Jurkat, Clone E6-1 (cell line): ENCODE data around the gene EPB41.
"Not testable (repeated sequence)": the region's sequence is repeated elsewhere in the genome, so short reads cannot be mapped to it uniquely, and the experiment has no call there.

ENCODE experiments used
- DNase-seq: peaks from one replicate; pipeline ENCODE4 v3.0.0-alpha.2; 2011; ENCODE audit warnings: low read depth, low spot score
- H3K4me3 ChIP-seq: 2 replicates; pipeline ENCODE4 v1.5.1; 2011; ENCODE audit warnings: mild to moderate bottlenecking, low read length, control low read depth, moderate library complexity

EPB41 gene

GRCh38 chr1:28921286-28921869 is 7.0 kb downstream of the EPB41 start:
- DNase-seq = no peak
- H3K4me3 ChIP-seq = no peak overlapping the region

GRCh38 chr1:28925350-28925891 is 11.1 kb downstream of the EPB41 start:
- H3K4me3 ChIP-seq = no peak overlapping the region
- no peak for DNase-seq

- peak; percentile 93 for DNase-seq
- H3K4me3 ChIP-seq = peak overlapping the region; percentile 7
Measured at GRCh38 chr1:28926629-28927265, 12.4 kb downstream of the EPB41 start.

GRCh38 chr1:28927266-28927647 is 12.9 kb downstream of the EPB41 start:
- DNase-seq = no peak
- peak overlapping the region; percentile 7 for H3K4me3 ChIP-seq

- peak; percentile 12 for DNase-seq
- no peak overlapping the region for H3K4me3 ChIP-seq
Measured at GRCh38 chr1:28927648-28928313, 13.4 kb downstream of the EPB41 start.

GRCh38 chr1:28928314-28928941 is 14.1 kb downstream of the EPB41 start:
- H3K4me3 ChIP-seq = no peak overlapping the region
- peak; percentile 61 for DNase-seq

- no peak overlapping the region for H3K4me3 ChIP-seq
- DNase-seq = no peak
Measured at GRCh38 chr1:28933277-28933676, 18.9 kb downstream of the EPB41 start.

- DNase-seq = no peak
- H3K4me3 ChIP-seq = no peak overlapping the region
Measured at GRCh38 chr1:28933918-28934317, 19.5 kb downstream of the EPB41 start.

- no peak for DNase-seq
- no peak overlapping the region for H3K4me3 ChIP-seq
Measured at GRCh38 chr1:28934676-28935075, 20.3 kb downstream of the EPB41 start.

GRCh38 chr1:28935293-28935692 is 20.9 kb downstream of the EPB41 start:
- H3K4me3 ChIP-seq = no peak overlapping the region
- DNase-seq = no peak

GRCh38 chr1:28936094-28936493 is 21.7 kb downstream of the EPB41 start:
- no peak for DNase-seq
- no peak overlapping the region for H3K4me3 ChIP-seq

GRCh38 chr1:28936528-28936927 is 22.2 kb downstream of the EPB41 start:
- no peak for DNase-seq
- H3K4me3 ChIP-seq = no peak overlapping the region

GRCh38 chr1:28943581-28943980 is 29.2 kb downstream of the EPB41 start:
- not testable (repeated sequence) for DNase-seq, H3K4me3 ChIP-seq

- H3K4me3 ChIP-seq = no peak overlapping the region
- no peak for DNase-seq
Measured at GRCh38 chr1:28950006-28950405, 35.6 kb downstream of the EPB41 start.

- no peak for DNase-seq
- H3K4me3 ChIP-seq = no peak overlapping the region
Measured at GRCh38 chr1:28950449-28950848, 36.1 kb downstream of the EPB41 start.

GRCh38 chr1:28954126-28954726 is 39.9 kb downstream of the EPB41 start:
- H3K4me3 ChIP-seq = no peak overlapping the region
- DNase-seq = no peak

GRCh38 chr1:28956038-28956464 is 41.7 kb downstream of the EPB41 start:
- H3K4me3 ChIP-seq = no peak overlapping the region
- no peak for DNase-seq

- not testable (repeated sequence) for DNase-seq, H3K4me3 ChIP-seq
Measured at GRCh38 chr1:28962114-28962831, 47.9 kb downstream of the EPB41 start.
